ENCODE measurements around the gene ITGA11.
A peak's percentile ranks its signal among the peaks of the same experiment; 100 is the strongest.

ITGA11 gene

GRCh38 chr15:68391121-68391520, 40.8 kb downstream of the ITGA11 start:
- DNase-seq, result peak; percentile 1
- peaks cover 4% of the 10 kb centered on the region for H3K4me1 ChIP-seq
- no peaks in the 10 kb centered on the region for H3K9me3 ChIP-seq
- no peaks in the 10 kb centered on the region for H3K36me3 ChIP-seq
- TF ChIP-seq, protein P1, sequence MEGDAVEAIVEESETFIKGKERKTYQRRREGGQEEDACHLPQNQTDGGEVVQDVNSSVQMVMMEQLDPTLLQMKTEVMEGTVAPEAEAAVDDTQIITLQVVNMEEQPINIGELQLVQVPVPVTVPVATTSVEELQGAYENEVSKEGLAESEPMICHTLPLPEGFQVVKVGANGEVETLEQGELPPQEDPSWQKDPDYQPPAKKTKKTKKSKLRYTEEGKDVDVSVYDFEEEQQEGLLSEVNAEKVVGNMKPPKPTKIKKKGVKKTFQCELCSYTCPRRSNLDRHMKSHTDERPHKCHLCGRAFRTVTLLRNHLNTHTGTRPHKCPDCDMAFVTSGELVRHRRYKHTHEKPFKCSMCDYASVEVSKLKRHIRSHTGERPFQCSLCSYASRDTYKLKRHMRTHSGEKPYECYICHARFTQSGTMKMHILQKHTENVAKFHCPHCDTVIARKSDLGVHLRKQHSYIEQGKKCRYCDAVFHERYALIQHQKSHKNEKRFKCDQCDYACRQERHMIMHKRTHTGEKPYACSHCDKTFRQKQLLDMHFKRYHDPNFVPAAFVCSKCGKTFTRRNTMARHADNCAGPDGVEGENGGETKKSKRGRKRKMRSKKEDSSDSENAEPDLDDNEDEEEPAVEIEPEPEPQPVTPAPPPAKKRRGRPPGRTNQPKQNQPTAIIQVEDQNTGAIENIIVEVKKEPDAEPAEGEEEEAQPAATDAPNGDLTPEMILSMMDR (IDR thresholded peaks at IDR 0.05; ENCODE audit: low read depth, low read length), result no peak
- no peak overlapping the region for H3K4me3 ChIP-seq (ENCODE audit: low read depth, low read length)
- H3K27me3 ChIP-seq, result no peaks in the 10 kb centered on the region

GRCh38 chr15:68389936-68390817, 41.8 kb downstream of the ITGA11 start:
- Histone ChIP-seq H3K9me3 (no peaks in the 10 kb centered on the region), H3K27me3 (no peaks in the 10 kb centered on the region), H3K4me3 (ENCODE audit: low read depth, low read length) (no peak overlapping the region), H3K36me3 (no peaks in the 10 kb centered on the region), H3K4me1 (peaks cover 4% of the 10 kb centered on the region)
- TF ChIP-seq, protein P1 (IDR thresholded peaks at IDR 0.05; ENCODE audit: low read depth, low read length), result no peak
- peak; percentile 20 for DNase-seq

GRCh38 chr15:68389041-68389930, 42.7 kb downstream of the ITGA11 start:
- TF ChIP-seq, protein P1 (IDR thresholded peaks at IDR 0.05; ENCODE audit: low read depth, low read length), result no peak
- DNase-seq, result peak; percentile 5

DNA sequence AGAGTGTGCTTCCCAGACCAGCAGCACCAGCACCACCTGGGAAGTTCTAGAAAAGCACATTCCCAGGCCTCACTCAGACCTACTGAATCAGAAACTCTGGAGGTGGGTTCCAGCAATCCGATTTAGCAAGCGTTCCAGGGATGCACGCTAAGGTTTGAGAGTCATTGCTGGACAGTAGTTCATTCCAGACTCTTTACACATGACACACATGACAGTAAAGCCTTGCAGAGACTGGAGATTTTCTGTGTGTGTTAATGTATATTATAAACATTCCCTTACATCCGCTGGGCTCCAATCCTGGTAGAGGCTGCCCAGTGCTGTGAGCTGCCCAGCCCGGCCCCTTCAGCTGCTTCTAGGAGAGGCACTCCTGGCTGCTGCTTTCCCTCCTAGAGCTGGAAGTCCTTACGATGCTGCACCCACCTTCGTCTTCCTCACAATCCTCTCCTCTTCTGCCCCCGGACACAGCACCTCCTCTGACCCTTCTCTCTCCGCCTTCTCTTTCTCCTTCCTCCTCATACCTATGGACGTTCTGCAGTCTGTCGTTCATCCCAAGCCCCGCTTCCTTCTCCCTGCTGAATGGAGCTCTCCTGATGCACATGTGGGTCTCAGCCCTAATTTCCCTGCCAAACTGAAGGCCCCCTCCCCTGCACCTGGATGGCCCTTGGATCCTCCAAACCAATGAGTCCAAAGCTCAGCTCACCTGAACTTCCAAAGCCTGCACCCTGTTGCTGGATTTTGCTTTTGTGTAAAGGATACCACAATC, 44.4 kb downstream of the ITGA11 start:
- Histone ChIP-seq H3K27me3 (no peaks in the 10 kb centered on the region), H3K9me3 (no peaks in the 10 kb centered on the region), H3K36me3 (no peaks in the 10 kb centered on the region), H3K4me3 (ENCODE audit: low read depth, low read length) (no peak overlapping the region), H3K4me1 (peaks cover 11% of the 10 kb centered on the region)
- TF ChIP-seq, protein P1 (IDR thresholded peaks at IDR 0.05; ENCODE audit: low read depth, low read length), result no peak
- peak; percentile 1 for DNase-seq

More at GRCh38 chr15:68389041-68389930, 42.7 kb downstream of the ITGA11 start:
- no peaks in the 10 kb centered on the region for H3K9me3 ChIP-seq
- no peaks in the 10 kb centered on the region for H3K27me3 ChIP-seq
- H3K4me1 ChIP-seq, result peaks cover 6% of the 10 kb centered on the region
- no peaks in the 10 kb centered on the region for H3K36me3 ChIP-seq
- H3K4me3 ChIP-seq (ENCODE audit: low read depth, low read length), result no peak overlapping the region

GRCh38 chr15:68386587-68387288, 45.2 kb downstream of the ITGA11 start:
- no peaks in the 10 kb centered on the region for H3K27me3 ChIP-seq
- TF ChIP-seq, protein P1 (IDR thresholded peaks at IDR 0.05; ENCODE audit: low read depth, low read length), result no peak
- peaks cover 11% of the 10 kb centered on the region for H3K4me1 ChIP-seq
- no peaks in the 10 kb centered on the region for H3K9me3 ChIP-seq
- no peak overlapping the region for H3K4me3 ChIP-seq (ENCODE audit: low read depth, low read length)
- no peaks in the 10 kb centered on the region for H3K36me3 ChIP-seq
- DNase-seq, result peak; percentile 1

All from BE2C (cell line).